ENCODE results near the gene LYZ. TPM values are rescaled to one million over a fixed set of nuclear protein-coding genes. Genes with fewer than 3 reads are reported as not detected.

The LYZ gene
- total and polyA plus RNA-seq, 10 donors, result 96.3 to 941 (median 279) TPM

DNA sequence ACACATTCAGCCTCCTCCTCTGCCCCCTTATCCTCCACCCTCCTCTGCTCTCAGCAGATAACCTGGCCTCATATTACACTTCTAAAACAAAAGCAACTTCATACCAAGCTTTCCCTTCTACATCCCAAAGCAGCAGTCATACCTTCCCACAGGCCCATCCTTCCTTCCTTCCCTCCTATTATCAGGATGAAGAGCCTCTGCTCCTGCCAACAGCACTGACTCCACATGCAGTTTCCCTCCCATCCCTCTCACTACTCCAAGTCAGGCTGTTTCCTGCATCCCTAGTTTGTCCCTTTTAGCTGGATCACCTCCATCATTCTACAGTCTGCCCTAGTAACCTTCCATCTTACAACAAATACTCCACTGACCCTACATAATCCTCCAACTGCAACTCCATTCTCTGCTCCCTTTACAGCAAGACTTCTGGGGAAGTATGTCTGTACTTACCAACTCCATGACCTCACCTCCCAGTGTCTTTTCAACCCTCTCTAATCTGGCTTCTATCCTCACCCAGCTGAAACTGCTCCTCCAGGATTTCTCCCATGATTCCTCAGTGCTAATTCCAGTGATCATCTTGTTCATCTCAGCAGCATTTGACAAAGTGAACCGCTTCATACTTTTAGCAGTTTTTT lies 6.5 kb downstream of the LYZ start:
- no peak overlapping the region for H3K27ac ChIP-seq
- peaks cover 0 to 33% (median 12%) of the 10 kb centered on the region in 6 donors for H3K4me1 ChIP-seq
- H3K9me3 ChIP-seq, result no peaks in the 10 kb centered on the region
- intact Hi-C loops (cut with DNase I; ENCODE audit: low total_unique reads), result loop anchor here (5.0 kb wide), 1 partner anchor 218 kb away; no protein-coding TSS in a partner anchor
- peaks cover 0 to 26% (median 0%) of the 10 kb centered on the region in 6 donors for H3K36me3 ChIP-seq
- no peak for TF ChIP-seq POLR2A (IDR thresholded peaks at IDR 0.05)
- TF ChIP-seq, protein P1, sequence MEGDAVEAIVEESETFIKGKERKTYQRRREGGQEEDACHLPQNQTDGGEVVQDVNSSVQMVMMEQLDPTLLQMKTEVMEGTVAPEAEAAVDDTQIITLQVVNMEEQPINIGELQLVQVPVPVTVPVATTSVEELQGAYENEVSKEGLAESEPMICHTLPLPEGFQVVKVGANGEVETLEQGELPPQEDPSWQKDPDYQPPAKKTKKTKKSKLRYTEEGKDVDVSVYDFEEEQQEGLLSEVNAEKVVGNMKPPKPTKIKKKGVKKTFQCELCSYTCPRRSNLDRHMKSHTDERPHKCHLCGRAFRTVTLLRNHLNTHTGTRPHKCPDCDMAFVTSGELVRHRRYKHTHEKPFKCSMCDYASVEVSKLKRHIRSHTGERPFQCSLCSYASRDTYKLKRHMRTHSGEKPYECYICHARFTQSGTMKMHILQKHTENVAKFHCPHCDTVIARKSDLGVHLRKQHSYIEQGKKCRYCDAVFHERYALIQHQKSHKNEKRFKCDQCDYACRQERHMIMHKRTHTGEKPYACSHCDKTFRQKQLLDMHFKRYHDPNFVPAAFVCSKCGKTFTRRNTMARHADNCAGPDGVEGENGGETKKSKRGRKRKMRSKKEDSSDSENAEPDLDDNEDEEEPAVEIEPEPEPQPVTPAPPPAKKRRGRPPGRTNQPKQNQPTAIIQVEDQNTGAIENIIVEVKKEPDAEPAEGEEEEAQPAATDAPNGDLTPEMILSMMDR (IDR thresholded peaks at IDR 0.05 in 8 of 11, conservative IDR thresholded peaks at IDR 0.05 in 3 of 11), result no peak
- no peak for TF ChIP-seq POLR2AphosphoS5 (IDR thresholded peaks at IDR 0.05)
- DNase-seq, result no peak
- WGBS, 5 donors, result 66 to 80% (median 79%) methylated on average over 1 of the region's 1 CpG
- no peaks in the 10 kb centered on the region for H3K27me3 ChIP-seq (replicated peaks in 1 of 7)
- no peak overlapping the region for H3K4me3 ChIP-seq

DNA sequence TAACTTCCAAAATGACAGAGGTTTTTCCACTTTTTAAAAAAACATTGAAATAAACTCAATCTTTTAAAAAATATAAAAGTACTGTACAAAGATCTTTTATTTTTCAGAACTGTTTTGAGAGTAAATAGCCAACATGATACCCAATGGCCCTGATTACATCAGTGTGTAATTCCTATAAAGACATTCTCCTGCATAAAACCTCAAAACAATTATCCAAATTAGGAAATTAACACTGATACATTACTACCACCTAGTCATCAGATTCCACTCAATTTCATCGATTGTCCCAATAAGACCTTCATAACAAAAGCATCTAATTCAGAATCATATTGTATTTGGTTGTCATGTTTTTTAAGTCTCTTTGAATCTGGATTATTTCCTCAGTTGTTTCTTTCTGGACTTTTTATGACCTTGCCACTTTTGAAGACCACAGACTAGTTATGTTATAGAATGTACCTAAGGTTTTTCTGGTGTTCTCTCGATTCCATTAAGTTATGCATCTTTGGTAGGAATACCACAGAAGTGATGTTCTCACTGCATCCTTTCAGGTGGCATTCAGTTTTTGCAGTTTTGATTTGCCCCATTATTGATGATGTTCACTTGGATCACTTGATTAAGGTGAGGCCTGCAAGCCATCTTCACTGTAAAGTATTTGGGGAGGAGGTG lies 7.3 kb downstream of the LYZ start:
- Histone ChIP-seq H3K4me1 (peaks cover 4 to 38% (median 17%) of the 10 kb centered on the region in 6 donors), H3K27ac (no peak overlapping the region), H3K4me3 (no peak overlapping the region), H3K27me3 (replicated peaks in 1 of 7) (no peaks in the 10 kb centered on the region), H3K36me3 (peaks cover 0 to 26% (median 0%) of the 10 kb centered on the region in 6 donors), H3K9me3 (no peaks in the 10 kb centered on the region)
- 67 to 94% (median 69%) methylated on average over 2 of the region's 2 CpGs for WGBS, 5 donors
- intact Hi-C loops (cut with DNase I; ENCODE audit: low total_unique reads), result loop anchor here (5.0 kb wide), 1 partner anchor 217 kb away; no protein-coding TSS in a partner anchor
- DNase-seq, result no peak
- TF ChIP-seq, protein P1 (IDR thresholded peaks at IDR 0.05 in 8 of 11, conservative IDR thresholded peaks at IDR 0.05 in 3 of 11), result no peak
- TF ChIP-seq POLR2AphosphoS5 (IDR thresholded peaks at IDR 0.05), result no peak
- no peak for TF ChIP-seq POLR2A (IDR thresholded peaks at IDR 0.05)

DNA sequence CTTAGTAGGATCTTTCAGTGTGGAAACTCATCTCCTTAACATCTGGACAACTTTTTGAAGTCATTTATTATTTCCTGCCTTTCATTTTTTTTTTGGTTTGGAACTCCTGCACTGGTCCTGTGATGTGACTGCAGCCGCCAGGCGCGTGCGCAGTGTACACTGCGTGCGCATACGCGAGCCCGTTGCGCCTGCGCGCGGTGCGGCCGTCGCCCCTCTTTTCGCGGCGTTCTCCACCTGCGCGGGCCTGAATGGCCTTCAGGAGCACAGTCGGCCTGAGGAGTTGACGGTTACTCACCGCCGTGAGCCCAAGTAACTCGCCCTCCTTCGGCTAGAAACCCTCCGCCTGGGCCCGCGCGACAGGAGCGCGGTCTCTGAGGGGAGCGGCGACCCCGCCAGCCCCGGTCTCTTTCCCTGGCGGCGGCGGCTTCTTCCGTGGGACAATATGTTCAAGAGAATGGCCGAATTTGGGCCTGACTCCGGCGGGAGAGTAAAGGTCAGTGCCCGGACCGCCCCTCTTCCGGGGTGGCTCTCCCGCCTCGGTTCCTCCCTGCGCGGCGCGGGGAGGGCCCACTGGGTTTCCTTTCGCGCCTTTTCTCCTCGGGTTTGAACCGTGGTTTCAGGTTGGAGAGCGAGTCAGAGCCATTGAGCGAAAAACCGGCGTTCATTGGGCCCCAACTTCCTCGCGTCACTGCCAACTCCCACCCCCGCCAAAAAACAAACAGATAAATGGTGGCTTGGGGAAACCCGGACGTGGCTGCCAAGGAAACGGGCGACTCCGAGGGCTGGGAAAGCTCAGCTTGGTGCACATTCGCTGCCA lies 11.6 kb downstream of the LYZ start, which contains the start of gene YEATS4:
Gene YEATS4, plus strand, starts transcription at position 213 of the 817 bp plus-strand sequence. Its CDS starts 230 bp downstream, at position 443.
- H3K9me3 ChIP-seq, result no peaks in the 10 kb centered on the region
- H3K27me3 ChIP-seq (replicated peaks in 1 of 7), result no peaks in the 10 kb centered on the region
- DNase-seq, result peak; percentile 96
- peak within 1 kb of the TSS; percentile 83 to 96 (median 94) for H3K4me3 ChIP-seq
- 0% methylated on average over 50 to 70 of the region's 70 CpGs for WGBS, 5 donors
- intact Hi-C loops (cut with DNase I; ENCODE audit: low total_unique reads), result loop anchor here (5.0 kb wide), 1 partner anchor 213 kb away; no protein-coding TSS in a partner anchor
- peak in 1 of 3 donors; percentile 29 for TF ChIP-seq POLR2A (IDR thresholded peaks at IDR 0.05)
- TF ChIP-seq POLR2AphosphoS5 (IDR thresholded peaks at IDR 0.05), result peak; percentile 93 to 95 (median 94)
- TF ChIP-seq, protein P1 (IDR thresholded peaks at IDR 0.05 in 8 of 11, conservative IDR thresholded peaks at IDR 0.05 in 3 of 11), result peak in 4 of 11 experiments; percentile 4 to 18 (median 17)
- H3K4me1 ChIP-seq, result peaks cover 6 to 49% (median 28%) of the 10 kb centered on the region in 6 donors
- H3K27ac ChIP-seq, result peak within 1 kb of the TSS; percentile 88 to 99 (median 98)
- H3K36me3 ChIP-seq, result peaks cover 0 to 36% (median 4%) of the 10 kb centered on the region in 6 donors

All from spleen (tissue), 11 donors.